GM21825 (cell line): Measurements from ENCODE around the gene GSDME.

Source experiments
- ATAC-seq: cut with Tn5 transposase; IDR thresholded peaks from one replicate; pipeline ENCODE4 v1.9.1; 2021; ENCODE audit warnings: mild to moderate bottlenecking, moderate library complexity; ENCODE audit not compliant: unreplicated experiment

GSDME gene

GRCh38 chr7:24724451-24725190 lies 32.6 kb downstream of the GSDME start:
- no peak for ATAC-seq

DNA sequence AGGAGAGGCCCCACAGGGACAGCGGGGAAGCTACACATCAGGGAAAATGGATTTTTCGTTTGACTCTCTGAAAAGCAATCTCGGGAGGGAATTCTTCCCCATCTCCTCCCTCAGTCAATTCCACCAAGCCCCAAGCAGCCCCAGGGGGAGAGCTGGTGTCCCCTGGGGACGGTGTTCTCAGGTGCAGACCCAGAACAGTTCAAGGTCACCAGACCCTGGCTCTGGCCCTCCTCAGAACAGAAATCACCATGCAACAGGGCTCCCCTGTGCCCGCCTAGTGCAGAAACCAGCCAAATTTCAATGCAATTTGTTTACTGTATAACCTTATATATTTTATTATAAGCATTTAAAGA lies 34.1 kb downstream of the GSDME start:
- no peak for ATAC-seq

GRCh38 chr7:24722386-24723177 lies 34.7 kb downstream of the GSDME start:
- ATAC-seq = no peak

- no peak for ATAC-seq
These were observed 35.7 kb downstream of the GSDME start for GRCh38 chr7:24721481-24722001.

GRCh38 chr7:24720283-24720682 lies 37.0 kb downstream of the GSDME start:
- ATAC-seq = no peak

DNA sequence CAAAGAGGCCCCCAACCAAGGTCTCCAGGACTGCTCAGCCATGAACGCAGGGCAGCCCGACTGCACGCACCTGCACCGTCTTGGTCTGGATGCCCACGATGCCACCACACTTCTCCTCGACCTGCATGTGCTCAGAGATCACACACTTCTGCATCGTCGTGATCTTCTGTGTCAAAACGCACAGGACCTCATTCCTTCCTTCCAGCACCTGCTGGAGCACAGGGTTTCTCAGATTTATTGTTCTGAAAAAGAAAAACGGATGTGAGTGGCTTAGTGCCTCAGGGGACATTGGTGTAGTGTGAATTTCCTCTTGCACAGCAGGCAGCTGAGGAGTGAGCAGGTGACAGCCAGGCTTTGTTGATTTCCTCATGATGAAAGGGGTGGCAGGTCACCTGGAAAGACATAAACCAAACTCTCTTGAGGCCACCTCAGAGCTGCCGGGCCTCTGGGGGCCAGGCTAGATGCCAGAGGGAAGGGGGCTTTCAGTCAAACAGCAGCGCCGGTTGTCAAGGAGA lies 38.2 kb downstream of the GSDME start:
- ATAC-seq = peak; percentile 57

DNA sequence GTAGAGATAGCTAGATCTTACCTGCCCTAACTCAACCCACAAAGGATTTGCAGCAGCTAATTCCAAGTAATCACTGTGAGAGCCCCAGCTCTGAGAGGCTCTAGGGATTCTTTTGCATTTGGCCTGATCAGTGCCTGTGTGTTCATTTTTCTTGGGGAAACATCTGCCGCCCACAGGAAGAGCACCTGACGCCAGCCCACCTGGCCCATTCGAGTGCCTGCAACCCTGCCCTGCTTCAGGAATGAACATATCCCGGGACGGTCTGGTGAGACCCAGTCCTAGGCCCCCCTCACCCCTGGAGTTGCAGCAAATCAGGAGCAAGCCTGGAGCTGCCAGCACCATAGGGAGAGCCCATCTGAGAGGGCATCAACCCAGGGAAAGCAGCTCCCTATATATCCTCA lies 38.8 kb downstream of the GSDME start:
- ATAC-seq = no peak

DNA sequence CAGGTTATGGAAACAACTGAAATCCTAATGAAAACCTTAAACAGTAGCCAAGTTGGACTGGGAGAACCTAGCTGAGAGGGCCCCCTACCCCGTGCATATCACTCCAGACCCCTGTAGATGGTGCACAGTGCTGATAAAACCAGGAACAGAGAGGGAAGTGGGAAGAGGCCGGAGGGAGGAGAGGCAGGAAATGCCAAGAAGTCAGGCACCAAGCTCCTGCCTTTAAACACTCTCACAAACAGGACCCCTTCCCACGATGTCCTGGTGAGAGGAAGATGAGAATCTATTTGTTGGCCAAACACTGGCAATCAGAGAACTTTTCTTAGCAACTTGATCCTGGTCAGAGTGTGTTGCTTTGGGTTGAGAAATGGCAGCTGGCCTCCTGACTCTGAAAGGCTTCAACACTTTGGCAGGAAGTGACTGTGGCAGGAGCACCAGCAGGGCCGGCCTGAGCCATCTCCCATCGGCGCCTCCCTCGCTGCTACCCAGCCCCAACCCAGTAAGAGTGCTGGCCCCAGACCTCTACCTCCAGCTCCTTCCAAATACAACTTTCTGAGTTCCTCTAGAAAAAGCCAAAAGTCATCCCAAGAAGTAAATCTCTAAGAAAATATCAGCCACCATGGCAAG lies 39.5 kb downstream of the GSDME start:
- ATAC-seq = no peak

DNA sequence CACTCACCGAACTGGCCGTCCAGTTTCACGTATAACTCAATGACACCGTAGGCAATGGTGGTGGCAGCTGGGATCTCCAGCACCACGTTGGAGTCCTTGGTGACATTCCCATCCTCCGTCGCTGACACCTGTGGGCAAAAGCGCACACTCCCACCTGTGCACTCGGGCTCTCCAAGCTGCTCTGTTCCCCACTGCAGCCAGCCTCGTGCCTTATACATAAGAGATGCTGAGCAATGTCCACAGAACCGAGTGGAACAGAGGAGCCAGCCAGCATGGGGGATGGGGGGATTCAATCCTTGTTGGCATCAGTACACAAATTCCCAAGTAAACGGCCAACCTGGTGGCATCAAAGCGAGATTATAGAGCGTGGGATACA lies 40.0 kb downstream of the GSDME start:
- no peak for ATAC-seq

DNA sequence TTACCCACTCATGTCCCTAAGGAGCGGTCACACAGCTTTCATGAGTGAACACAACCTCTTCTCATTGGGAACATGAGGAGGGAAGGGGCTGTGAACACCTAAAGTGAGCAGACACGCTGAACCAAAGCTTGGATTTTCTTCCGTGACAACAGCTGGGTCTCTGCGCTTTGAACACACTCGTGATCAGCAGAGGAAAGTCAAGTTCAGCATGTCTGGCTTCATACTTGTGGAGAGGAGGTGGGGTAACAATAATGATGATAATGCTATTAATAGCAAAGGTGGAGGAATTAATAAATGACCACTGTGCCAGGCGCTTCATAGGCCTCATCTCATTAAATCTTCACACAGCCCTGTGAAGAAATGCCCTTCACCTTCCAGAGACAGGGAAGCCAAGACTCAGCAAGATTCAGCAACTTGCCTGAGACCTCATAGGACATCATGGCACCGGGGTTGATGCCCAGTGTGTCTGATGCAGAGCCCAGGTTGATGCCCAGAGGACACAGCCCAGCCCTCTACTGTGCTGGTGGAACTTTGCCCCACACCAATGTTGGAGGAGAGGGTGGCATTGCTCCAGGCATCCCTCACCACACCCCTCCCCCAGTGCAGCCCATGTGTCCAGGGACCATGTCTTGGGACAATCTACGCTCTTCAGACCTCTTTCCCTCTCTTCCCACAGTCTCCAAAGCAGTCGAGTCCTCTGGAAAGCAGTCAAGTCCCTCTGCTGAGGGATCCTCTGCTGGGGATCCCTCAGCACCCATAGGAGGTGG lies 40.6 kb downstream of the GSDME start:
- no peak for ATAC-seq

- peak; percentile 45 for ATAC-seq
These were observed 41.4 kb downstream of the GSDME start for GRCh38 chr7:24715661-24716479.

DNA sequence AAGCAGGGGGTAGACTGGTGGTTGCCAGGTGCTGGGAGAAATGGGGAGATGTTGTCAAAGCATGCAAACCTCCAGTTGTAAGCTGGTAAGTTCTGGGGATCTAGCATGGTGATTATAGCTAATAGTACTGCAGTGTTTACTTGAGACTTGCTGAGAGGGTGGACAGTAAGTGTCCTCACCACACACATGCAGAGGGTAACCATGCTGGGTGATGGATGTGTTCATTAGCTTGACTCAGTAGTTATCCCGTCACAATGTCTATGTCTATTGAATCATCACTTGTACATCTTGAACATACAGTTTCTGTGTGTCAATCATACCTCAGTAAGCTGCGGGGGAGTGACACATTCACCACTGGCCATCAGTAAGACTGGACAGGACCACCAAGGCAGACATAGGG lies 42.1 kb downstream of the GSDME start:
- no peak for ATAC-seq

- no peak for ATAC-seq
These were observed 42.6 kb downstream of the GSDME start for GRCh38 chr7:24714676-24715010.

- no peak for ATAC-seq
These were observed 43.2 kb downstream of the GSDME start for GRCh38 chr7:24713850-24714675.

DNA sequence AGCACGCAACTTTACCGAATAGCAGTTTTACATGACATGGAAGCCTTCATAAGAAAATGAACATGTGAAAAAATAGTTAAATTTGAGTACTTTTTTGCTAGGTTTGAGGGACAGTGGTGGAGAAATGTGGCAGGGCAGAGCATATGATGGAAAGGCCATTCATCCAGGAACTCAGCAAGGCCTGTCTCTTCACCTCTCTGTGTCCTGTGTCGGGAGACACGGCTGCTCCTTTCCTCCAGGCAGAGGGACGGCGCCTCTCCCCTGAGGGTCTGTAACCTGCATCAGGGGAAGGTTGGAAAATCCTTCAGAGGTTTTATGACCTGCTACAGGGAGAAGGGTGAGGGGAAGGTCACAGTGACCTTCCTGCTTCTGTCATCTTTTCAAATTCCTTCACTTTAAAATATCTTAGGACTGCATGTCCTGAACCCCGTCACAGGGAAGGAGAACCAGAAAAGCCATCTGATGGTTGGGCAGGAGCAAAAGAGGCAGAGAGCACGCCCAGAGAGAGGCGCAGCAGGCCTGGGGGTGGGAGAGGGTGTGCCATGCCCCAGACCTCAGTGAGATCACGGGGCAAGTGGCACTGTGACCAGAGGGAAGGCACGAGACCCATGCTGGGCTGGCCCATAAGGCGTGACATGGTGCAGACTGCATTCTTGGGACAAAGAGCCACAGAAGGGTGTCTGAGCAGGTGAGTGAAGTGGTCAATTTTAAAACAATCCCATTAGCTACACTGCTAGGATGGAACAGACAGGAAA lies 44.0 kb downstream of the GSDME start:
- no peak for ATAC-seq

DNA sequence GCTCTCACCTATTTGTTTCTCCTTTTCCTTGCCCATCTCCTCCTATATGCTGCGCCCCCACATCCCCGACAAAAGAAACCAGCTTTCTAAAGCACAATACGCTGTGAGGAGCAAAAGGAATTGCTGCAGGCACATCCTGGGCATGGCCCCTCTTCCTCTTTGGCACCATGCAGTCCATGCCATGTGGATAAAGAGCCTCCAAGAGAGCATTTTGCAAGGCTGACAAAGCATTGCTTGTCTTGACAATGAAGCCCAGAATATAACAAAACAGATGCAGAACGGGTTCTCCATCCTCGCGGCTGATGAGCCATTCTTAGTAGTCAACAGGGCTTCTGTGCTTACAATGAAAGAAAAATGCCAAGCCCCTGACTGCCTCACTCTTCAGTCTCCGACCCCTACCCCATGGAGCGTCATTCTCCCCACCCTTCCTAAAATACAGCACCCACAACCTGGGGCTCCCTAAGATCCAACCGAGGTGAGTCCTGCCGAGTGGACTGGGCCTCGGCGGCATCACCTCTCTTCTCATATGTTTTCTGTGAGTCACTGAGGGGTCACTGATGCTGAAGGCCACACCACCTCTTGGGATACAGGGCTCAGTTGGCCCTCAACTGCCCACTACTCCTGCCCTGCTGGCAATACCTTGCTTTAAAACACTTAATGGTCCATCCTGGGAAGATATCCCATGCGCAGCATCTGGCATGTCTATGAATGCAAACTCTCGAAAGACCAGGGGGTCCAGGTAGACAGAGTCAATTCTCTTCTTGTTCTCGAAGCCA lies 47.5 kb downstream of the GSDME start:
- ATAC-seq = no peak

DNA sequence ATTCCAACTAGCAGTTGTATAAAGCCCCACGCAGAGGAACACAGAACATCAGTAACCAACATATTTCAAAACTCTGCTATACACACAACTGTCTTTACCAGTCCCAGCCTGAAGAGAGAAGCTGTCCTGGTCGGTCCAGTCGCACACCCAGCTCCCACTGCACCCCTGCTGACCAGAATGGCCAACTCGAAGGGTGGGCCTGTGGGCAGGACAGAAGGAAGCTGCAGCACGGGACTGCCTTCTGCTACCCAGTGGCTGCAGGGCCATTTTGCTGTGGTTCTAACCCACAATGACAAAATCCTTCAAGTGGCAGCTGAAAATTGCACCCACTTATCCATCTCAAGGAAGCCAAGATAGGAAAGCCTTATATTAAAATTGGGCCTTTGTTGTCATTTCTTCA lies 48.2 kb downstream of the GSDME start:
- no peak for ATAC-seq
